CD4-positive, alpha-beta T cell treated with Interleukin-6 for 4 hours (primary cell): ENCODE data around the gene MGST3.
"Not testable (repeated sequence)": the region's sequence is repeated elsewhere in the genome, so short reads cannot be mapped to it uniquely, and the experiment has no call there.

Source experiments
- DNase-seq: peaks from one replicate; pipeline ENCODE4 v3.0.0-alpha.2; 2020; ENCODE audit warnings: mixed read lengths

MGST3 gene

GRCh38 chr1:165629848-165630628, 996 bp upstream of the MGST3 start:
- DNase-seq, result no peak

DNA sequence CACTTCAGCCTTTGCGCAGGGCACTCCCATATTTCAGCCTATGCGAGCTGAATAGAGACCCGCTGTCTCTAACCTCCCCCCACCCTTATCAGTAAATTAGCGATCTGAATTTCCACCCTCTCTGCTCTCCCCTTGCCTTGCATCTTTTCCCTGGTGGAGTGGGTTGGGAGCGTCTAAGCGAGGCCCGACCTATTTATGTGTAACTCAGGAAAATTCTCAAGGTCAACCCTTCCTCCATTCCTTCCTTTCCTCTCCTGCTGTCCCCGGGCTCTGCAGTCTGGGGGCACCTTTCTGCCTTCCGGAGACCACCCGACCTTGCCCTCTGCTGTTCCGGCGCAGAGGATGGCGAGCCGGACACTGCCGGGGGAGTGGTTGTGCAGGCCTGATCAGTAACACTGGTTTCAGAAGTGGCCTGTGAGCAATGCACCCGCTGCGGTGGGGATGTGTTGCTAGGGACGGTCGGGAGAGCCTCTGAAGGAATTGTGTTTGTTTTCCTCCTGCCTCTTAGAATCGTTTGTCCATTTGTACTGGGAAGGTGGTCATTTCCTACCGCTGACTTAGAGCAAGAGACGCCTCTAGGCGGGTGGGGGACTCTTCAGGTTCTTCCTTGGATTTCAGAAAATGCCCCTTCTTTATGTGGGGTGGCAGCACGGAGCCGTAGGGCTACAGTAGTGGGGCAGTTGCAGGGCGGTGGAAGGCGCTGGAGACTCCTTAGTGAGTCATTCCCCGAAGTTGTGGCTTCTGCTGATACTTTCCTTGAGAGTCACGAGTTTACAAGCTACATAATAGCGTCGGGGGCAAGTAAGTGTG, 513 bp downstream of the MGST3 start:
- peak; percentile 60 for DNase-seq

DNA sequence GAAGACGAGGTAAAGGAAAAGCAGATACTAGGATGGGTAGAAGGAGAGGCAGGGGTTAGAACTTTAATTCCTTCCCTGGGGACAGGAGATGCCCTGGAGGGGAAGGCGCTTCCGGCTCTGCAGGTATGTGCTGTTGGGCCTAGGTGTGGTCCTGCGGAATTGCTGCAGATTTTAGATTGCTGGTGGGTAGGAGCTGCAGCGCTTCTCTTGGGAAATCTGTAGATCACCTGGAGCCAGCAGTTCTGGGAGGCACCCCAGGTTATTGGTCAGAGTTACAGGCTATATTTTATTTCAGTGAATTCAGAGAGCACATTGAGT, 1.1 kb downstream of the MGST3 start:
- DNase-seq, result no peak

DNA sequence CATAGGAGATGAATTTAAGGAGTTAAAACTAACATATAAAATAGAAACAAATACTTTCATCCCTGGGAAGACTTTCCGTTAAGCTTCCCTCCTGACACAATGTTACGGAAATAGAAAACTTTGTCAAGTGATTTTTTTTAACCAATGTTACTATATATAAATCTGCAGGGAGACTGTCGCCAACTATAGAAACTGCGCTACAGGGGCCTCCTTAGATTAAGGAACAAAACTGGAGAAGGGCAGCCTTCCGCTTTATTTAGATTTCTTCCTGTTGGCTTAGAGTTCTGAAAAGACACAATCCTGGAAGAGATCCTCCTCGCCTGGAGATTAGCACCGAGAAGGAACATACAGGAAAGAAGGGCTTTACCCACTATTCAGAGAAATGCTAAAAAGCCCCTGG, 1.5 kb downstream of the MGST3 start:
- no peak for DNase-seq

DNA sequence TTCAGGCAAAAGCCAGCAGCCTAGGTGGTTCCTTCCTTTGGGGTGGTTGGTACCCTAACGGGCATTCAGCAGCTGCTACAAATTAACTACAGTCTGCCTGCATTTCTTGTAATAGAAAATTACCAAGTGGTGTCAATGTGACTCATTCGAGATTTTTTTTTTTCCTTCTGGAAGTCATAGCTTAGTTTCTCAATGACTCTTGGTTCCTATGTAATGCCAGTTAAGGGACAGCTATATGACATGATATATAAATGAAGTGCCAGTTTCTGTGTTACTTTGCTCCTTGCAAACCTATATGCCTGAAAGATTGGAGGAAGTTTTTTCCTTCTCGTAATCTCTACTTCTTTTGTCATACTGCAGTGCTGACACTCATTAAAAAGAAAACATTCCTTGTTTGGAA, 2.6 kb downstream of the MGST3 start:
- no peak for DNase-seq

DNA sequence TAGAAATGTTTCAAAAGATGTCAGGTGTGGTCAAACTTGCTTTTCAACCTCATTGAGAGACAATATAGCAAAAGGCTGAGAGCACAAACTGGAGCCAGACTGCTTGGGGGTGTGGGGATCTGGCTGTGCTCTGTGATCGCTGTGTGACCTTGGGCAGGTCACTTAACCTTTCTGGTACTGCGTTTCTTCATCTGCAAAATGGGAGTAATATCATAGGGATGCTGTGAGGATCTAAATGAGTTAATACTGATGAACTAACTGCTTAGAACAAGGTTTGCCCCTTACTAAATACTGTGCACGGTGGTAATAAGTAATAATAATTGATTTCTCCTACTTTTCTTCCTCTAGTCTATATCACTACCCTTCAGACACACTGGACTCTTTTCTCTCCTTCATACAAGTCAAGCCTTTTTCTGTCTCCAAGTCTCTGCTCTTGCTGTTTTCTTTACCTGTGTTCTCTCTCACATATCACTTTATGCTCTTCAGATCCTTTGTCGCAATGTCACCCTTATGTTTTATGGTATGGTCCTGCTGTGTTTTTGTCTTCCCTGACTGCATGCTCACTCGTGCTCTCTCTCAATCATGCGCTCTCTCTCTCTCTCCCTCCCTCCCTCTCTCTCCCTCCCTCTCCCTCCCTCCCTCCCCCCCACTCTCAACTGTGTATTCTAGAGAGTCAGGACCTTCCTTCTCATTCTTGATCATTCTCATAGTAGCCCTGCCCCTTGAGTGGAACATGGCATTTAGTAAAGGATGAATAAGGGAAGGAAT, 3.3 kb downstream of the MGST3 start:
- no peak for DNase-seq

DNA sequence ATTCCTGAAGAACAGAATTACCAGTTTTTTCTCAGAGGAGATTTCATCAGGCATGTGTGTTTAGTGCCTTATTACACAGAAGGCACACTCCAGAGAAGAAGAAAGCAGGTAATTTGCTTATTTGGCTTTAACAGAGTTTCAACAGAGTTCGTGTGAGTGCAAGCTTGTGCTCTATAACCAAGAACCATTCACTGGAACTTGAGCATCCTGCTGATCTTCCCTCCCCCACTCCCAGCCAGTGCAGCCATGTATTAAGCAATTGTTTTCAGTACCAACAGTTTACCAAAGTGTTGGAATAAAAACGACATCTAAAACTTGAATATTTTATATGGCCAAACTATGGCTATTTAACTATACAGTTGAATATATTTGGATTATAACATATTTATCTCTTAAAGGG, 4.3 kb downstream of the MGST3 start:
- no peak for DNase-seq

DNA sequence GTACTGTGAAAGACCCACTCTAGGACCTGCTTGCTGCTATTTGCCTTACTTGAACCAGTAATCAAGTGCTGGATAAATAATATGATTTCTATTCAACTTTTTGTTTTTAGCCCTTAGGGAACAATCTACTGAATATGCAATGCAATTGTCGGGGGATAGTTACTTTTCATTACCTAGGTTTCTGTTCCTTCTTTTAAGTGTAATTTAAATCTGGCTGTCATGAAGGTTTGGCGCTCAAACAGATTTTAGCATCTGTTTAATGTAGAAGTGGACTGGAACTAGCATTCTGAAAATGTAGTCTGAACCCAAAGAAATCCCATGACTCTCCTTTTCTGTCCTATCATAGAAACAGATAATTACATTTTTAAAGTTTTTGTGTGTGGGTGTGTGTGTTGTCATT, 4.8 kb downstream of the MGST3 start:
- no peak for DNase-seq

- no peak for DNase-seq
Measured at GRCh38 chr1:165637427-165637826, 6.4 kb downstream of the MGST3 start.

DNA sequence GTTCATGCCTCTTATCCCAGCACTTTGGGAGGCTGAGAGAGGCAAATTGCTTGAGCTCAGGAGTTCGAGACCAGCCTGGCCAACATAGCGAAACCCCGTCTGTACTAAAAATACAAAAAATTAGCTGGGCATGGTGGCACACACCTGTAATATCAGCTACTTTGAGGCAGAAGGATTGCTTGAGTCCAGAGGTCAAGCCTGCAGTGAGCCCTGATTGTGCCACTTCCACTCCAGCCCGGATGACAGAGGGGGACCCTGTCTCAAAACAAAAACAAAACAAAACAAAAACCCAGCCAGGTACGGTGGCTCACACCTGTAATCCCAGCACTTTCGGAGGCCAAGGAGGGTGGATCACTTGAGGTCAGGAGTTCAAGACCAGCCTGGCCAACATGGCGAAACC, 7.2 kb downstream of the MGST3 start:
- DNase-seq, result not testable (repeated sequence)

DNA sequence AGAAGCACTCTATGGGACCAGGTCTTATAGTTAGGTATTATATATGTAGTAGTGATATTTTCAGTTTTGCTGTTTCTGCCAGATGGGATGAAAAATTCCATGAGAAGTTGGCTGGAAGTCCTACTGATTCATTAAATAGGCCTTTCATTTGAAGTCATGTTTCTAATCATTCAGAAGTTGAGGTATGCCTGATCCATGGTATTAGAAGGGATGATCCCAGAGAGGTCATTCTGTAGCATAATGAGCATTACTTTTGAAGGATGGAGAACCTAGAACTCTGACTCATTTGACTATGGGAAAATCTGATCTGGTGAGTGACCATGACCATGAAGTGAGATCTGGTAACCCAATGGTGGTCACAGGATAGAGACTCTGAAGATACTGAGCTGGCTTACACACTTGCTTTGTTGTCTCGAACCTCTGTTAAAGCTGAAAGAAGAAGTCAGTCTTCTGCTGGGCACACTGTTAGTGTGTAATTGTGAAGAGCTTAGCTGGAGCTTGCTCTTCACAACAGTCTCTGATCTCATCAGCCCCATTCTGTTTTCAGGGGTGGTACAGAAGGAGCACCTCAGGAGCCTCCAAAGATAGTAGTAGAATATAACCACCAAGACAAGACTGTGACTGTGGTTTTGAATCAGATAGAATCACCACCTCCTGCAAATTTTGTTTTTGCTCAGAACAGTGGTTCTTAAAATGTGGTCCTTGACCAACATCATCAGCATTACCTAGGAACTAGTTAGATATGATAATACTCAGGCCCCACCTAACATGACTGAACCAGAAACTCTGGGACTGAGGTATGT, 9.0 kb downstream of the MGST3 start:
- no peak for DNase-seq

DNA sequence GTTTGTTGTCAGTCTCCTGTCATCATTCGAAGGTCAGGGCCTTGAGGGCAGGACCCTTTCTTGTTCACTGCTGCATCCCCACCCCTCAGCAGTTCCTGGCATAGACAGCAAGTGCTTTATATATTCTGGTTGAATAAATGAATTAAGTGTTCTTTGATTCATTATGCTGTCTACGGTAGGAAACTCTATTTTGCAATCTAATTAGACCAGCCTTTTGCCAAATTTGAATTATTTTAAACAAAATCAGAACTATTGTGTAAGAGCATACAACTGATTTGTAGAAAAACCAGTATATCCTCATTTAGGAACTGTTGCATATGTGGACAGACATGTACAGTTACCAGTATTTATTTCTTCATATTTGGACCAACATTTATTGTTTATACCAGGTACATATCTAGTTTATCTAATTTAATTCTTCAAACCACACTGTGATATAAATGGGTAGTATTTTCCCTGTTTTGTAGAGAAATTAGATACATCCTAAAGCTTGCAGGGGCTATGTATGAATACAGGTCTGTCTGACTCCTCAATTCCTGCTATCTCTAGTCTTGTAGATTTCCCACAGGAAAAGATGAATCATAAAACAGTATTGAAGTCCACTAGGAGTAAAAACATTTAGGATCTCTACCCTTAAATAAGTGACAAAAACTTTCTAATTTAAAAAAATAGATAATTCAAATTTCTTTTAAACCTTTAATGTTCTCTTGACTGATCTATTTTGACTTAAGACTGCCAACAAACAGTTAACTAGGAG, 10.4 kb downstream of the MGST3 start:
- no peak for DNase-seq

DNA sequence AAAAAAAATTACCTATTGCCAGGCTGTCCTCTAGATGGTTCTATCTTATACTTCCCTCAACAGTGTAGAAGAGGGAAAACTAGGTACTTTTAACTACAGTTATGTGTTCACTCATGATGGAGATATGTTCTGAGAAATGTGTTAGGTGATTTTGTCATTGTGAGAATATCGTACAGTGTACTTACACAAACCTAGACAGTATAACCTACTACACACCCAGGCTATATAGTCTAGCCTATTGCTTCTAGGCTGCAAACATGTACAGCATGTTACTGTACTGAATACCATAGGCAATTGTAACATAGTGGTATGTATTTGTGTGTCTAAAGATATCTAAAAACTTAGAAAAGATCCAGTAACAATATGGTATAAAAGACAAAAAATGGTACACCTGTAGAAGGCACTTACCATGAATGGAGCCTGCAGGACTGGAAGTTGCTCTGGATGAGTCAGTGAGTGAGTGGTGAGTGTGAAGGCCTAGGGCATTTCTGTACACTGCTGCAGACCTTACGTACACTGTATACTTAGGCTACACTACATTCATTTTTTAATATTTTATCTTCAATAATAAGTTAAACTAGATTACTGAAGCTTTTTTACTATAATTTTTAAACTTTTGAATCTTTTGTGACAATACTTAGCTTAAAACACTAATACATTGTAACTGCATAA, 13.2 kb downstream of the MGST3 start:
- DNase-seq, result no peak

DNA sequence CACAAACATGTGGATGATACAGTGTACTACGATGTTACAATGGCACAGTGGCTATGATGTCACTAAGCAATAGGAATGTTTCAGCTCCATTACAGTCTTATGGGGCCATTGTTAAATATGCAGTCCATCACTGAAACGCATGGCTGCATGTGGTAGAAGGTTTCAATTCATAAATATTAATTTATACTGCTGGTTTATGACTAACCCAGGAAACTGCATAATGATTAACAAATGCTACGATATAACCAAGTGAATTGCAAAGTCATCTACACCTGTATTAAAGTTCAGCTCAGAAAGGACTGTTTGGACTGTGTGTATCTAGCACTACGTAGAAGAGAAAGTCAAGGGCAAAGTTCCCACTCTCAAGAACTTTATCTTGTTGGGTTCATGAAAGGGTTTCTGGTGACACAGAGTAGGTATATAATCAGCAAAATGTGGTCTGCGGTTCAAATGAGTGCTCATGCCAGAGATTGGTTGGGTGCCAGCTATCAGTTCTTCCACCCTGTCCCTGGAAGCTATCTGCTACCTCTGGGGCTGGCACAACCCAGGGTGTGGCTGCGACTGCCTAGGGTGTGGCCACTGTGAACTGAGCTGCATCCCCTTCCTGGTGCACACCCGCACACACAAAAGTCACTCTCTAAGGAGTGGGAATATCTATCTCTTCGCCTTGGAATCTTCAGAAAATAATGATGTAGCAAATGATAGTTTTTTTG, 14.8 kb downstream of the MGST3 start:
- DNase-seq, result peak; percentile 23

- DNase-seq, result no peak
Measured at GRCh38 chr1:165647517-165647916, 16.5 kb downstream of the MGST3 start.

DNA sequence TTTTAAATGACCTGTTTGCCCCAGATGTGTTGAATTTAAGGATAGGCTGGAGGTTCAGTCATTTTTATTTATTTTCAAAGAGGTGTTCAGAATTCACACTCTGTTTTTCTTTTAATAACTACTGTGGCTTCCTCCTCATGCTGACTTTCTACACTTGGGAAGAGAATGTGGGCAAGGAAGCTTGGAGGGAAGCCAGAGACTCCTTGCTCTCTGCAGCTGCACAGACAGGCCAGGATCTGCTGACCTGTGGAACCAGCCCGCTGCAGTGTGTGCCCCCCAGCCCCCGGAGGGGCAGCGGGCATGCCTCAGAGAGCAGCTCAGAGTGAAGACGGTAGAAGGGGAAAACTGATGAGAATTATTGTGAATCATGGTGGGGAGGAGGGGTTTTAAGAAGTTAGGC, 16.9 kb downstream of the MGST3 start:
- DNase-seq, result no peak

- DNase-seq, result no peak
Measured at GRCh38 chr1:165648919-165649572, 18.0 kb downstream of the MGST3 start.

DNA sequence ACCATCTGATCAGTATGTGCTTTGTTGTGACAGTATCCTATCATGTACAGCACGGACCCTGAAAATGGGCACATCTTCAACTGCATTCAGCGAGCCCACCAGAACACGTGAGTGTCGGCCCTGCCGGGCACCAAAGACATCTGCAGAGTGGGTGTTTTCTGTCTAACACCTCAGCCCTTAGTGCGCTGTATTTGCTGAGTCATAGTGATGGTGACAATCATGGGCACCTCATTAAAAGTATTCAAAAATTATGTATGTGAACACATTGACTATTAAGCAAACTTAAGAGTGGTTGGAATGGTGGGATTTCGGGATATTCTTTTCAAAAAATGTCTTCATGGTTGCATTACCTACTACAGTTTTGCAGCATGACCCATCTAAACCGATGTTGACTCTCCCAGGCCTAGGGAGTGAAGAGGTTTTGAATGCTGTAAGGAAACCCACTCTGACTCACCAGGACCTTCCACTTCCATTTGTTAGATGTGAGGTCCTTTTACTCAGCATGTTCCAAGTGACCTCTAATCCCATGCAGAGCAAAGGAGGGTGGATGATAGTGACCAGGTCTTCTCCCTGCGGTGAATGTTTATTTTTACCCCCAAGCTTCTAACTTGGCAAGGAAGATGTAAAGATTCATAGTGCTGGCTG, 20.1 kb downstream of the MGST3 start:
- DNase-seq, result no peak

DNA sequence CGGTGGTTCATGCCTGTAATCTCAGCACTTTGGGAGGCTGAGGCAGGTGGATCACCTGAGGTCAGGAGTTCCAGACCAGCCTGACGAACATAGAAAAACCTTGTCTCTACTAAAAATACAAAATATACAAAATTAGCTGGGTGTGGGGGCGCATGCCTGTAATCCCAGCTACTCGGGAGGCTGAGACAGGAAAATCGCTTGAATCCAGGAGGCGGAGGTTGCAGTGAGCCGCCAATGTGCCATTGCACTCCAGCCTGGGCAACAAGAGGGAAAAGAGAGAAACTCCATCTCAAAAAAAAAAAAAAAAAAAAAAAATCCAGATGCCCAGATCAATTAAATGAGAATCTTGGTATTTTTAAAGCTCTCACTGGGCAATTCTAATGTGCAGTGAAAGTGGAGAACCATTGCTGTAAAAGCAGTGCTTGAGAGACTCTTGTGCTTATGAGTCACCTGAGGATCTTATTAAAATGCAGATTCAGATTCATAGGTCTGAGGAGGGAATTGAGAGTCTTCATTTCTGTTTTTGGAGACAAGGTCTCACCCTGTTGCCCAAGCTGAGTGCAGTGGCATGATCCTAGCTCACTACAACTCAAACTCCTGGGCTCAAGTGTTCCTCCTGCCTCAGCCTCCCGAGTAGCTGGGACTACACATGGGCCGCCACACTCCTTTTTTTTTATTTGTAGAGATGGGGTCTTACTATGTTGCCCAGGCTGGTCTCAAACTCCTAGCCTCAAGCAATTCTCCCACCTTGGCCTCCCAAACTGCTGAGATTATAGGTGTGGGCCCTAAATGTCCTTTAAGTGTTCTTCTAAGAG, 27.9 kb downstream of the MGST3 start:
- DNase-seq, result not testable (repeated sequence)
